HG02943 (cell line): Measurements from ENCODE around the gene KCNJ10.
"Not testable (repeated sequence)": the region's sequence is repeated elsewhere in the genome, so short reads cannot be mapped to it uniquely, and the experiment has no call there.

Experiments
- ATAC-seq: cut with Tn5 transposase; IDR thresholded peaks from one replicate; pipeline ENCODE4 v1.9.1; 2021; ENCODE audit warnings: mild to moderate bottlenecking, low read depth, moderate library complexity; ENCODE audit not compliant: unreplicated experiment

Gene KCNJ10

GRCh38 chr1:160064164-160064563, 5.8 kb downstream of the KCNJ10 start:
- no peak for ATAC-seq

- no peak for ATAC-seq
These were observed 6.8 kb downstream of the KCNJ10 start for GRCh38 chr1:160063176-160063575.

GRCh38 chr1:160062230-160062532, 7.8 kb downstream of the KCNJ10 start:
- no peak for ATAC-seq

GRCh38 chr1:160061369-160062229, 8.4 kb downstream of the KCNJ10 start:
- ATAC-seq: no peak

GRCh38 chr1:160058087-160058486, 11.9 kb downstream of the KCNJ10 start:
- no peak for ATAC-seq

- no peak for ATAC-seq
These were observed 13.3 kb downstream of the KCNJ10 start for GRCh38 chr1:160056648-160057169.

GRCh38 chr1:160053548-160054365, 16.2 kb downstream of the KCNJ10 start:
- no peak for ATAC-seq

- ATAC-seq: no peak
These were observed 17.0 kb downstream of the KCNJ10 start for GRCh38 chr1:160052936-160053335.

- ATAC-seq: no peak
These were observed 19.3 kb downstream of the KCNJ10 start for GRCh38 chr1:160050619-160051018.

- not testable (repeated sequence) for ATAC-seq
These were observed 19.8 kb downstream of the KCNJ10 start for GRCh38 chr1:160050182-160050581.

- no peak for ATAC-seq
These were observed 20.9 kb downstream of the KCNJ10 start for GRCh38 chr1:160049101-160049500.

- ATAC-seq: no peak
These were observed 21.6 kb downstream of the KCNJ10 start for GRCh38 chr1:160048335-160048734.

- ATAC-seq: no peak
These were observed 22.6 kb downstream of the KCNJ10 start for GRCh38 chr1:160047111-160047991.

GRCh38 chr1:160046494-160047110, 23.4 kb downstream of the KCNJ10 start:
- ATAC-seq: no peak

GRCh38 chr1:160045653-160046052, 24.3 kb downstream of the KCNJ10 start:
- no peak for ATAC-seq

GRCh38 chr1:160043543-160043942, 26.4 kb downstream of the KCNJ10 start:
- ATAC-seq: no peak

GRCh38 chr1:160040476-160040875, 29.5 kb downstream of the KCNJ10 start:
- no peak for ATAC-seq

GRCh38 chr1:160032165-160032820, 37.7 kb downstream of the KCNJ10 start:
- no peak for ATAC-seq

GRCh38 chr1:160031365-160032164, 38.4 kb downstream of the KCNJ10 start, which contains the start of gene PIGM:
TSS of gene PIGM (minus strand) at chr1:160031990. CDS start at chr1:160031739, 251 bp downstream.
- ATAC-seq: peak; percentile 97
